Measurements from ENCODE around the gene FAM174B.
A peak's percentile ranks its signal among the peaks of the same experiment; 100 is the strongest.
"Not testable (repeated sequence)": the region's sequence is repeated elsewhere in the genome, so short reads cannot be mapped to it uniquely, and the experiment has no call there.

The FAM174B gene

GRCh38 chr15:92617549-92618520 lies 37.7 kb downstream of the FAM174B start:
- peak; percentile 62 for DNase-seq (ENCODE audit: low spot score)

GRCh38 chr15:92616621-92617548 lies 38.7 kb downstream of the FAM174B start:
- no peak for DNase-seq (ENCODE audit: low spot score)

DNA sequence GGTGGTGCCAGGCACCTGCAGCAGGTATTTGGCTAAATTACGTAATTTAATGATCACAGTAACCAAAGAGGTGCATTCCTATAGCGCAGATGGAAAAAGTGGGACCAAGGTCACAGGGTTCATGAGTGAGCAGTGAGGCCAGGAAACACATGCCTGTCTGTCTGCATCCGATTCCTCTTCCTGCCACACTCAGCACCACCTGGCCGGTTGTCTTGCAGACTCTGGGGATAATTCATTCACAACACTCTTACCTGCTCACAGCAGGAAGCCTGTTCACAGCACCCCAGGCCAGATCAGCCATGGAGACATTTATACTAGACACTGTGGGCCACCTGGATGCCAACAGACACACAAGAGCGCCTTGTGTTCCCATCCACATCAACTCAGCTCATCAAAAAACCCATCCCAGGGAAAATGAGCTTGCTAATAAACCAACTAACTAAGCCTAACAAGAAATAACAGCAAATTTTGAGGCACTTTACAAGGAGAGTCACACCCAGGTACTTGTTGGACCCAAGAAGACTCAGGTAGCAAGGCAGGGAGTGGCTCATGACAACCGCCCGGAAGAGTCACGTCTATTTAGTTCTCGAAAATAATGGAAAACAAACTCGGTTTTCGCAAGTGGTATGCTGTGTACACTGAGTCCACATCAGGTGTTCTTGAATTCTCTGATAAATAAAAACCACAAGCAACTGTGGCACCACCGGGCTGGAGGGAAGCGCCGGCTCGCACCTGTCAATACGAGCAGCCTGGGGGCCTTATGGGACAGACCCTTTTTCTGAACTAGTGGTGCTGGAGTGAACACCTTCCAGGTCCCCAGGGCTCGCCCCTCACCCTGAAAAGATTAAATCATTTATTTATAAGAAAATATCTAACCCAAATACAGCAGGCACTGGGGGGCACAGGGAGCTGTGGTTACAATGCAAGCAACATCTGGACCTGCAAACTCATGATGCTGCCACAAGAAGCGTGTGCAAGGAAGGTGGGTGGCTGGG lies 40.5 kb downstream of the FAM174B start:
- DNase-seq (ENCODE audit: low spot score) = no peak

GRCh38 chr15:92614301-92614700 lies 41.3 kb downstream of the FAM174B start:
- no peak for DNase-seq (ENCODE audit: low spot score)

- DNase-seq (ENCODE audit: low spot score) = no peak
Measured at GRCh38 chr15:92613841-92614240, 41.7 kb downstream of the FAM174B start.

- no peak for DNase-seq (ENCODE audit: low spot score)
Measured at GRCh38 chr15:92612891-92613290, 42.7 kb downstream of the FAM174B start.

DNA sequence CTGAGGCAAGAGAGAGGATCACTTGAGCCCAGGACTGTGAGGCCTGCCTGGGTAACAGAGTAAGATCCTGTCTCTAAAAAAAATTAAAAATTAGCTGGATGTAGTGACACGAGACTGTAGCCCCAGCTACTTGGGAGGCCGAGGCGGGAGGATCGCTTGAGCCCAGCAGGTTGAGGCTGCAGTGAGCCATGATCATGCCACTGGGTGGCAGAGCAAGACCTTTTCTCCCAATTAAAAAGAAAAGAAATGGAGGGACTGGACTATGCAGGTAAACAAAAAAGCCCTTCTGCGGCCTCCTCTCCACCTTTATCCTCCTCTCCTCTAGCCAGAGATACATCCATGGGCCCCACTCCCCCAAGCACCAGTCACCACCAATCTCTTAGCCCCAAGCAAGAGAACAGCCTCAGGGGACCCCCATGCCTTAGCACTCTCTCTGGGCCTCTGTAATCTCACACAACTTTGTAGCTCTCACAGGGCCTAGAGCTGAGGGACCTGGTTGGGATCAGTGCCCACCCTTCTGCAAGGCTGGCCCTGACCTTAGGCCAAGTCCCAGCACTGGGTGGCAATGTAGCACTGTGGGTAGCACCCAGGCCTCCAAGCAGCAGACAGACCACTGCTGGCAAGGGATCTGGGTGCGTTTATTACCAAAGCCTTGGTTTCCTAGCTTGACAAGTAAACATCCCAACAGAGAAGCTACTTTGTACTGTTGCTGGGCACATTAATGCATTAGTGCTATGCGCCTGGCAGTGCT lies 43.4 kb downstream of the FAM174B start:
- no peak for DNase-seq (ENCODE audit: low spot score)

- no peak for DNase-seq (ENCODE audit: low spot score)
Measured at GRCh38 chr15:92611150-92611549, 44.4 kb downstream of the FAM174B start.

- no peak for DNase-seq (ENCODE audit: low spot score)
Measured at GRCh38 chr15:92610101-92610520, 45.5 kb downstream of the FAM174B start.

GRCh38 chr15:92608866-92609700 lies 46.5 kb downstream of the FAM174B start:
- no peak for DNase-seq (ENCODE audit: low spot score)

DNA sequence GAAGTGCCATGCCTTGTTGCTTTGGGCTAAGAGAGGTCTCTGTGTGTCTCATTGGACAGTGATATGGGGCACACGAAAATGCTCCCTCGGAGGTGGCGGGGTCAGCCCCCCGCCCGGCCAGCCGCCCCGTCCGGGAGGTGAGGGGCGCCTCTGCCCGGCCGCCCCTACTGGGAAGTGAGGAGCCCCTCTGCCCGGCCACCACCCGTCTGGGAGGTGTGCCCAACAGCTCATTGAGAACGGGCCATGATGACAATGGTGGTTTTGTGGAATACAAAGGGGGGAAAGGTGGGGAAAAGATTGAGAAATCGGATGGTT lies 48.8 kb downstream of the FAM174B start:
- DNase-seq (ENCODE audit: low spot score) = not testable (repeated sequence)

DNA sequence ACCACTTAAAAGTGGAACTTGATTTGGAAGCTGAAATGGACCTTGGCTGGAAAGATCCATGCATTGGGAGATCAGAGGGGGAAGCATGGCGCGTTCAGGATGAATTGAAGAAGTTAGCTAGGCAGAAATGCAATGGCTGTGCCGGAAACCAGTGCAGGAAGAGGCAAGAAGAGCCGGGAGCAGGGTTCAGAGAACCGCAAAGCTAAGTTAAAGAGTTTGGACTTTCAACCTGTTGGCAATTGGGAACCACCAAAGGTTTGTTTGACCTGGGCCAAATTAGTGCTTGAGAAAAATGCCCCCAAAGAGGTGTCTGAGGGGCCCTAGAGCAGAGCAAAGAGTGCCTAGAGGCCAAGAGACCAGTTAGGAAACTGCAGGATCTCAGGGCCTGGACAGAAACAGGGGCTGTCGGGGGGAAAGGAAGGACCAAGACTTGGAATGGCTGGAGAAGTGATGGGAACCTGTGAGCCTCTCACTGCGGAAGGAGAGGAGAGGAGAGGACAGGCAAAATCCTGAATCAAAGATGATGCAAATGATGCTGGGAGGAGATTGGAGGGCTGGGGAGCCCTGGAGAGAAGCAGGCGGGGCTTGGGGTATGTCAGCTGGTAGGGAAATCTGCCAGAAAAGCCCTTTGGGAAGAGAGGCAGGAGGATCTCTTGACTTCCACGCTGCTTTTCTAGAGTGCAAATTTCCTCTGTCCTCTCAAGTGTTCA lies 49.3 kb downstream of the FAM174B start:
- DNase-seq (ENCODE audit: low spot score) = no peak

- no peak for DNase-seq (ENCODE audit: low spot score)
Measured at GRCh38 chr15:92605225-92605944, 50.2 kb downstream of the FAM174B start.

DNA sequence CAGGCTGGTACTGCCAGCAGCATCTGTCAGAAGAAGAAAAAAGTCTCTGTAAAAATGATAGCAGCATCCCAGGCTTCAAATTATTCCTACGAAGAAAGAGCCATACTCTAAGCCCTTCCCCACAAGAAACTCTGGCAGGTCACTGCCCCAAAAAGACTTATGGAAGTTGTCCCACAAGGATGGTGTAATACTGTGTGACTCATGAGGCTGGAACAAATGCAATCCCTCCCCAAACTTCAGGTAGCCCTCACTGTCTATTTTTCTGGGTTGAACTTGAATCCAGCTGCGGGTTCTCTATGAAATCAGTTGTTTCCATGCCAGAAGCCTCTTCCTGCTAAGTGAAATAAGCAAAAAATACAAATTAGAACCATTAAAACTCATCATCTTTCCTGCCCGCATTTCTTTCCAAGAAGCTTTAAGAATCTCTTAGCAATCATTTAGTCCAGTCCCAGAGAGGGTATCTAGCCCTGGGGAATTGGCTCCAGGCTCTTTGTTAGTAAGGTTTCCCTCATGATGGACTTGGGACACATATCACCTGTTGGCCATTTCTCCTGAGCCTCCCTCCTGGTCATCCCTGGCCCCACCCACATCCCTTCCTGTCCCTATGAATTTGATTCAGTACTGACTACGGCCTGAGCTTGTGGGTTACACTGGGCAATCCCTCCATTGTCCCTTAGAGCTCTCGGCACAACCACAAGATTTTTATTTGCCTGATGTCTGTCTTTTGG lies 51.7 kb downstream of the FAM174B start:
- no peak for DNase-seq (ENCODE audit: low spot score)

GRCh38 chr15:92603278-92603677 lies 52.3 kb downstream of the FAM174B start:
- no peak for DNase-seq (ENCODE audit: low spot score)

DNA sequence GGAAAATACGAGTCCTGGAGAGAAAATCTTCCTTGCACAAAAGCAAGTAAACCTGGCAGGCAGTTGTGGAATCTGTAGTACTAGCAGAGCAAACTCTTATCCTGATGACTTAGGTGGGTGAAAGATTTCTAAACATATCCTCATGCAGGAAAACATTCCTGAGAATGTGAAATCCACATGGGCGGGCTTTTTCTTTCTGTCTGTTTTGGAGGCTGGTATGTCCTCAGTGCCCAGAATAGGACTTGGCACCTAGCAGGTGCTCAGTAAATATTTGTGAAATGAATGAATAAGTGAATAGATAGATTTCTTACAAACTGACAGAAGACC lies 53.3 kb downstream of the FAM174B start:
- no peak for DNase-seq (ENCODE audit: low spot score)

DNA sequence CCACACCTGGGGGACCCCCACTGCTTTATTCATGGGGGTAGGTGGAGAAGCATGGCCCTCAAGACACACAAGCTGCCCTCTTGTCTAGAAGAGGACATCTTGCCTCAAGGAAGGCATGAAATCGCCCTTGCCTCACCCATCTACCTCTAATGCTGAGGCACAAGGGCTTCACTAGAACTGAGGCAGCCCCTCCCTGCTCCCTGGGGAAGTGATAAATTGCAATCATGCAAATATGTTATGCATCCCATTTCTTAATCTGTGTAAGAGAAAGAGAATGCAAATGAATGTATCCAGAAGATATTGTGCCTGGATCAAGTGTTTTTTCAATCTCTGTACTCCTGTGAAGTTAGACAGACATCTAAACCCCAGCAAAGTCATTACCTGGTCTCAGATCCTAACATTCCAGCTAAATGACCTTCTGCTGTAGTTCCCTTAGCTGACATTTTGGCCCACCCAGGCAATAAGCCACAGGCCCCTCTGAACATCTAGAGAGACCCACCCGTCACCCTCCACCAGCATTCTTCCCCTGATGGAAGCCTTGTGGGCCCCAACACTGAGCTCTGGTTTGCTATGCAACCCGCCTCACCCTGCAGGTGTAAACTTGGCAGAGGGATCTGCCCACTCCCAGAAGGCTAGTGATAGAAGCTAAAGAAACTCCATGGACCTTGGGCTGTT lies 53.8 kb downstream of the FAM174B start:
- DNase-seq (ENCODE audit: low spot score) = no peak

GRCh38 chr15:92600856-92601255 lies 54.7 kb downstream of the FAM174B start:
- DNase-seq (ENCODE audit: low spot score) = no peak

All from SW480 (cell line).